PC-3 (cell line): ENCODE data around the gene SDK2. TPM values are rescaled to one million over a fixed set of nuclear protein-coding genes. Genes with fewer than 3 reads are reported as not detected.

ENCODE experiments used
- ATAC-seq: fragments of 200-7000 bp; cut with Tn5 transposase; 2 replicates; pipeline ENCODE4 v1.9.1; 2020; ENCODE audit warnings: mild to moderate bottlenecking, moderate library complexity
- BruUV-seq: library from RNA; stranded (reverse); fragments of 400-500 nt; replicated peaks from 2 replicates; lab custom pipeline; 2021; lab: Mats Ljungman, UMichigan
- CTCF ChIA-PET: fragments of 300-600 bp; sonication (Branson Sonifier 250); formaldehyde crosslinking; loops from one replicate; lab custom pipeline; 2022; ENCODE audit warnings: antibody characterized with exemption; lab: Charles Lee
- POLR2A ChIA-PET: fragments of 300-600 bp; sonication (Branson Sonifier 250); formaldehyde crosslinking; loops from one replicate; lab custom pipeline; 2022; ENCODE audit warnings: antibody characterized with exemption; ENCODE audit not compliant: unreplicated experiment; lab: Charles Lee
- DNase-seq: peaks from one replicate; pipeline ENCODE4 v3.0.0-alpha.2; 2015
- H2AFZ ChIP-seq: fragments of 300-600 bp; sonication (generic); 2 replicates; pipeline ENCODE4 v1.6.0; 2016; ENCODE audit warnings: antibody characterized with exemption, low read length
- H3F3A ChIP-seq: fragments of 300-600 bp; sonication (generic); one replicate; pipeline ENCODE4 v1.6.0; 2017; ENCODE audit warnings: antibody characterized with exemption, low read length, control low read depth, mild to moderate bottlenecking; ENCODE audit not compliant: unreplicated experiment
- H3K27ac ChIP-seq: fragments of 300-600 bp; sonication (generic); 2 replicates; pipeline ENCODE4 v1.5.1; 2016; ENCODE audit warnings: mild to moderate bottlenecking, low read length
- H3K27me3 ChIP-seq: fragments of 300-600 bp; sonication (generic); 2 replicates; pipeline ENCODE4 v1.6.1; 2016; ENCODE audit warnings: low read length, mixed read lengths
- H3K36me3 ChIP-seq: fragments of 300-600 bp; sonication (generic); 2 replicates; pipeline ENCODE4 v1.6.1; 2016; ENCODE audit warnings: low read depth, mixed run types, low read length, mixed read lengths
- H3K4me1 ChIP-seq: fragments of 300-600 bp; sonication (generic); 2 replicates; pipeline ENCODE4 v1.5.1; 2016; ENCODE audit warnings: low read length; ENCODE audit not compliant: insufficient read depth
- H3K4me2 ChIP-seq: fragments of 300-600 bp; sonication (generic); 2 replicates; pipeline ENCODE4 v1.6.0; 2016; ENCODE audit warnings: low read length
- H3K4me3 ChIP-seq: fragments of 300-600 bp; sonication (generic); 2 replicates; pipeline ENCODE4 v1.5.1; 2016; ENCODE audit warnings: mild to moderate bottlenecking, low read length, mixed read lengths
- H3K79me2 ChIP-seq: fragments of 300-600 bp; sonication (generic); 2 replicates; pipeline ENCODE4 v1.6.1; 2017; ENCODE audit warnings: low read length, mixed read lengths
- H3K9ac ChIP-seq: fragments of 300-600 bp; sonication (generic); 2 replicates; pipeline ENCODE4 v1.6.0; 2016; ENCODE audit warnings: mild to moderate bottlenecking, low read length
- H3K9me2 ChIP-seq: fragments of 300-600 bp; sonication (generic); replicated peaks from 2 replicates; pipeline ENCODE4 v1.6.1; 2016; ENCODE audit warnings: mixed run types, low read length, mixed read lengths
- H3K9me3 ChIP-seq: fragments of 300-600 bp; sonication (generic); 2 replicates; pipeline ENCODE4 v1.6.1; 2016; ENCODE audit warnings: low read length, mixed read lengths
- H4K20me1 ChIP-seq: fragments of 300-600 bp; sonication (generic); 2 replicates; pipeline ENCODE4 v1.6.1; 2016; ENCODE audit warnings: low read length, mixed read lengths
- CTCF ChIP-seq: fragments of 300-600 bp; sonication (generic); conservative IDR thresholded peaks from 2 replicates; pipeline ENCODE4 v1.5.1; 2017; ENCODE audit warnings: antibody characterized with exemption, low read depth, mild to moderate bottlenecking, low read length
- EZH2 ChIP-seq: fragments of 300-600 bp; sonication (generic); IDR thresholded peaks from one replicate; pipeline ENCODE4 v1.6.1; 2017; ENCODE audit warnings: antibody characterized with exemption, mild to moderate bottlenecking, low read length; ENCODE audit not compliant: unreplicated experiment
- EZH2phosphoT487 ChIP-seq: fragments of 300-600 bp; sonication (generic); IDR thresholded peaks from 2 replicates; pipeline ENCODE4 v1.6.1; 2018; ENCODE audit warnings: mild to moderate bottlenecking, antibody characterized with exemption, low read length, borderline replicate concordance
- intact Hi-C: fragments of 100-400 bp; cut with micrococcal nuclease; formaldehyde crosslinking; loops from 2 replicates; pipeline ENCODE4 v1.9.0; 2023
- total RNA-seq: library from RNA; depleted of rRNA; stranded (reverse); fragments of >200 nt; gene quantifications from 2 replicates; pipeline ENCODE4 v1.2.3, GENCODE V29; 2014

The SDK2 gene
- total RNA-seq, 1 experiment from 2014 or later = 0.07 TPM

- peaks cover 45% of the 10 kb centered on the region for H3K27me3 ChIP-seq
- no peaks in the 10 kb centered on the region for H3K9me3 ChIP-seq
- no peak overlapping the region for H3K27ac ChIP-seq
- intact Hi-C loops = no loop called here
- no peaks in the 10 kb centered on the region for H3K9me2 ChIP-seq
- no peaks in the 10 kb centered on the region for H4K20me1 ChIP-seq
- no peaks in the 10 kb centered on the region for H3K36me3 ChIP-seq
- H3K4me1 ChIP-seq = peaks cover 6% of the 10 kb centered on the region; the same call in 1 of the 2 replicates
- ChIA-PET POLR2A (no interaction called here), CTCF (no interaction called here)
- H3K9ac ChIP-seq = no peak overlapping the region
- H3K4me3 ChIP-seq = no peak overlapping the region
- ATAC-seq = no peak
- DNase-seq = no peak
- TF ChIP-seq EZH2 = no peak
- TF ChIP-seq EZH2phosphoT487 = no peak
- TF ChIP-seq CTCF = no peak
- H2AFZ ChIP-seq = no peak overlapping the region
- no peaks in the 10 kb centered on the region for H3K79me2 ChIP-seq
- H3F3A ChIP-seq = no peaks in the 10 kb centered on the region
- no peak overlapping the region for H3K4me2 ChIP-seq
- BruUV-seq = no TSS peak
These were observed 172.3 kb downstream of the SDK2 start for GRCh38 chr17:73471924-73472323.

- no peaks in the 10 kb centered on the region for H3K9me3 ChIP-seq
- no peak overlapping the region for H3K4me3 ChIP-seq
- DNase-seq (no peak), ATAC-seq (no peak)
- H3K9me2 ChIP-seq = no peaks in the 10 kb centered on the region
- BruUV-seq = no TSS peak
- no peaks in the 10 kb centered on the region for H4K20me1 ChIP-seq
- peaks cover 6% of the 10 kb centered on the region; the same call in 1 of the 2 replicates for H3K4me1 ChIP-seq
- H3K4me2 ChIP-seq = no peak overlapping the region
- no peak overlapping the region for H2AFZ ChIP-seq
- intact Hi-C loops = no loop called here
- H3K9ac ChIP-seq = no peak overlapping the region
- CTCF ChIA-PET = no interaction called here
- H3K36me3 ChIP-seq = no peaks in the 10 kb centered on the region
- TF ChIP-seq EZH2phosphoT487 (no peak), EZH2 (no peak), CTCF (no peak)
- no peaks in the 10 kb centered on the region for H3F3A ChIP-seq
- POLR2A ChIA-PET = no interaction called here
- H3K27ac ChIP-seq = no peak overlapping the region
- no peaks in the 10 kb centered on the region for H3K79me2 ChIP-seq
- peaks cover 43% of the 10 kb centered on the region for H3K27me3 ChIP-seq
These were observed 173.9 kb downstream of the SDK2 start for GRCh38 chr17:73470316-73470826.

- ATAC-seq = no peak
- no peaks in the 10 kb centered on the region for H4K20me1 ChIP-seq
- no peaks in the 10 kb centered on the region for H3K79me2 ChIP-seq
- ChIA-PET CTCF (interaction anchor here (0.6 kb wide), 1 partner anchor 837 kb away, joined by 3 read pairs; no protein-coding TSS in a partner anchor), POLR2A (no interaction called here)
- no TSS peak for BruUV-seq
- no peak overlapping the region for H3K4me2 ChIP-seq
- H3F3A ChIP-seq = no peaks in the 10 kb centered on the region
- no peaks in the 10 kb centered on the region for H3K36me3 ChIP-seq
- H3K9me3 ChIP-seq = no peaks in the 10 kb centered on the region
- TF ChIP-seq EZH2 (no peak), CTCF (no peak), EZH2phosphoT487 (no peak)
- no peak overlapping the region for H3K4me3 ChIP-seq
- no peaks in the 10 kb centered on the region for H3K9me2 ChIP-seq
- DNase-seq = no peak
- intact Hi-C loops = no loop called here
- no peak overlapping the region for H2AFZ ChIP-seq
- H3K27me3 ChIP-seq = peaks cover 46% of the 10 kb centered on the region
- peaks cover 5% of the 10 kb centered on the region; the same call in 1 of the 2 replicates for H3K4me1 ChIP-seq
- H3K9ac ChIP-seq = no peak overlapping the region
- no peak overlapping the region for H3K27ac ChIP-seq
These were observed 174.9 kb downstream of the SDK2 start for GRCh38 chr17:73469311-73469710.
